GM12878 (cell line): ENCODE measurements around the gene PHLDB1. TPM values are rescaled to one million over a fixed set of nuclear protein-coding genes. Genes with fewer than 3 reads are reported as not detected.

Experiments
- ATAC-seq: fragments of 200-7000 bp; cut with Tn5 transposase; 3 replicates; pipeline ENCODE4 v1.9.1; 2020; ENCODE audit warnings: mild to moderate bottlenecking, moderate library complexity
- BruUV-seq: library from RNA; stranded (reverse); fragments of 400-500 nt; replicated peaks from 2 replicates; lab custom pipeline; 2021; lab: Mats Ljungman, UMichigan
- CTCF ChIA-PET: fragments of 300-600 bp; sonication (Branson Sonifier 250); formaldehyde crosslinking; extraction: SDS; loops from one replicate; lab custom pipeline; 2021; ENCODE audit warnings: inconsistent platforms; lab: Yijun Ruan, JAX
- POLR2A ChIA-PET: fragments of 350-600 bp; formaldehyde crosslinking; extraction: SDS; loops from one replicate; lab custom pipeline; 2021; ENCODE audit warnings: inconsistent platforms; lab: Charles Lee
- RAD21 ChIA-PET: fragments of 300-600 bp; sonication (Branson Sonifier 250); formaldehyde crosslinking; loops from one replicate; lab custom pipeline; 2023; ENCODE audit warnings: antibody characterized with exemption; ENCODE audit not compliant: unreplicated experiment; lab: Charles Lee
- SMC1A ChIA-PET: fragments of 300-600 bp; sonication (Branson Sonifier 250); formaldehyde crosslinking; loops from one replicate; lab custom pipeline; 2023; ENCODE audit not compliant: unreplicated experiment, uncharacterized antibody; lab: Charles Lee
- DNase-seq: peaks from one replicate; pipeline ENCODE4 v3.0.0-alpha.2; 2011; ENCODE audit warnings: low read depth, low spot score
- FAIRE-seq: peaks from 3 replicates; lab custom pipeline; 2011; peaks lifted over from hg19 to GRCh38; lab: Jason Lieb, UNC
- H2AFZ ChIP-seq: 2 replicates; pipeline ENCODE4 v1.6.0; 2011; ENCODE audit warnings: low read depth, low read length, control low read depth; ENCODE audit not compliant: control insufficient read depth
- H3K27ac ChIP-seq: 2 replicates; pipeline ENCODE4 v1.5.1; 2011; ENCODE audit warnings: control low read depth; ENCODE audit not compliant: control insufficient read depth, insufficient read depth
- H3K27me3 ChIP-seq, 2 experiments: replicated peaks in 1 of 2; 2 replicates each; pipeline versions ENCODE4 v1.6.0 to v1.6.1; 2011; ENCODE audit warnings: low read length in 1 of 2; ENCODE audit not compliant: control insufficient read depth in 2 of 2, insufficient read depth in 2 of 2
- H3K36me3 ChIP-seq, 2 experiments: 2 replicates each; pipeline ENCODE4 v1.5.1; 2011; ENCODE audit warnings: low read length in 1 of 2; ENCODE audit not compliant: control insufficient read depth in 2 of 2, insufficient read depth in 2 of 2
- H3K4me1 ChIP-seq: 2 replicates; pipeline ENCODE4 v1.6.1; 2011; ENCODE audit warnings: mild to moderate bottlenecking, low read length, moderate library complexity, mixed read lengths; ENCODE audit not compliant: control insufficient read depth, insufficient read depth
- H3K4me2 ChIP-seq: 2 replicates; pipeline ENCODE4 v1.6.0; 2011; ENCODE audit warnings: control low read depth; ENCODE audit not compliant: control insufficient read depth, insufficient read depth
- H3K4me3 ChIP-seq: fragments of 200-600 bp; sonication (generic); 2 replicates; pipeline ENCODE4 v1.5.1; 2016
- H3K79me2 ChIP-seq: 2 replicates; pipeline ENCODE4 v1.6.0; 2011; ENCODE audit warnings: low read length; ENCODE audit not compliant: control insufficient read depth, insufficient read depth
- H3K9ac ChIP-seq: 2 replicates; pipeline ENCODE4 v1.8.0; 2011; ENCODE audit warnings: low read length, control low read depth, mixed read lengths; ENCODE audit not compliant: control insufficient read depth, insufficient read depth
- H3K9me3 ChIP-seq: replicated peaks from 3 replicates; pipeline ENCODE4 v1.5.1; 2011; ENCODE audit warnings: mild to moderate bottlenecking, low read length; ENCODE audit not compliant: control insufficient read depth, insufficient read depth
- H4K20me1 ChIP-seq: 2 replicates; pipeline ENCODE4 v1.6.0; 2011; ENCODE audit not compliant: control insufficient read depth, insufficient read depth
- ATF2 ChIP-seq: IDR thresholded peaks from 2 replicates; pipeline ENCODE4 v1.6.1; 2012; ENCODE audit warnings: low read length, inconsistent platforms
- BHLHE40 ChIP-seq, 2 experiments: fragments of 450-650 bp in 1 of 2; IDR thresholded peaks; 2 replicates each; pipeline ENCODE4 v1.6.1; 2011 to 2017; ENCODE audit warnings: low read depth in 2 of 2, borderline replicate concordance in 1 of 2, improper control_type of control experiment in 1 of 2, low read length in 1 of 2, mild to moderate bottlenecking in 1 of 2
- CHD4 ChIP-seq: fragments of 200-600 bp; sonication (generic); IDR thresholded peaks from 2 replicates; pipeline ENCODE4 v1.6.1; 2016; ENCODE audit warnings: mild to moderate bottlenecking
- HSF1 ChIP-seq: fragments of 150-350 bp; IDR thresholded peaks from 2 replicates; pipeline ENCODE4 v1.6.1; 2014; ENCODE audit warnings: mild to moderate bottlenecking, low read depth, low read length
- IKZF1 ChIP-seq: fragments of 450-650 bp; conservative IDR thresholded peaks from 2 replicates; pipeline ENCODE4 v1.6.1; 2017; ENCODE audit warnings: antibody characterized with exemption, mild to moderate bottlenecking
- LARP7 ChIP-seq: fragments of 450-650 bp; IDR thresholded peaks from 2 replicates; pipeline ENCODE4 v1.6.1; 2017; ENCODE audit warnings: mild to moderate bottlenecking
- NFYA ChIP-seq: IDR thresholded peaks from 2 replicates; pipeline ENCODE4 v1.6.1; 2011; ENCODE audit warnings: low read depth, mild to moderate bottlenecking, low read length, improper control_type of control experiment, borderline replicate concordance
- SKIL ChIP-seq: fragments of 450-650 bp; IDR thresholded peaks from 2 replicates; pipeline ENCODE4 v1.6.1; 2017; ENCODE audit warnings: mild to moderate bottlenecking, low read depth, inconsistent platforms; ENCODE audit not compliant: poor library complexity, severe bottlenecking
- SMAD5 ChIP-seq: IDR thresholded peaks from 2 replicates; pipeline ENCODE4 v1.6.1; 2016; ENCODE audit warnings: antibody characterized with exemption, low read depth
- TARDBP ChIP-seq: IDR thresholded peaks from 2 replicates; pipeline ENCODE4 v1.6.1; 2016; ENCODE audit warnings: borderline replicate concordance
- ZNF274 ChIP-seq: IDR thresholded peaks from one replicate; pipeline ENCODE4 v1.8.0; 2011; ENCODE audit not compliant: insufficient read length, insufficient read depth
- ZZZ3 ChIP-seq: IDR thresholded peaks from 2 replicates; pipeline ENCODE4 v1.6.1; 2011; ENCODE audit warnings: low read depth; ENCODE audit not compliant: control insufficient read depth, insufficient read length
- WGBS: methylation state at CpG from one replicate; pipeline ENCODE4 v1.1.6; 2016; ENCODE audit warnings: low lambda C conversion rate; ENCODE audit not compliant: insufficient replicate concordance, insufficient coverage; ENCODE audit errors: missing lambda C conversion rate; 5-methylcytosine and 5-hydroxymethylcytosine counted together
- in situ Hi-C: fragments of 300-500 bp; cut with MboI; formaldehyde crosslinking; loops from 9 replicates; pipeline ENCODE4 v1.14.3; 2018; ENCODE audit warnings: mixed read lengths
- intact Hi-C: fragments of 100-400 bp; cut with micrococcal nuclease; formaldehyde crosslinking; loops from one replicate; pipeline ENCODE4 v1.14.2; 2022; ENCODE audit not compliant: unreplicated experiment
- polyA plus RNA-seq, 11 experiments: library from polyadenylated mRNA; depleted of rRNA in 4 of 11; unstranded in 6 of 11; stranded (reverse) in 5 of 11; fragments of >200 nt; fragmentation: Nextera tagmentation in 4 of 11; fragmentation: Illumina TruSeq in 1 of 11; extraction: Ambion mirVana in 4 of 11; extraction: Trizol in 1 of 11; gene quantifications; 1 replicate in 1 of 11; 2 replicates in 10 of 11; pipeline versions ENCODE4 v1.2.1 to v1.2.3, GENCODE V29; 2011 to 2016; ENCODE audit warnings: inconsistent platforms in 2 of 11, missing spikeins in 2 of 11, low read depth in 1 of 11
- total RNA-seq, 4 experiments: library from RNA; depleted of rRNA in 3 of 4; stranded (reverse); fragments of >200 nt in 3 of 4; fragmentation: Illumina TruSeq in 1 of 4; extraction: Trizol in 1 of 4; gene quantifications; 2 replicates each; pipeline versions ENCODE4 v1.2.1 to v1.2.3, GENCODE V29; 2013 to 2021
- TF ChIP-seq, protein P1 (sequence below): fragments of 450-650 bp; IDR thresholded peaks from 2 replicates; pipeline ENCODE4 v1.6.1; 2014; ENCODE audit warnings: mild to moderate bottlenecking
- TF ChIP-seq, protein P2 (sequence below): IDR thresholded peaks from 2 replicates; pipeline ENCODE4 v1.6.1; 2011; ENCODE audit warnings: borderline replicate concordance, low read depth, mild to moderate bottlenecking, moderate library complexity, low read length; ENCODE audit not compliant: insufficient read depth, poor library complexity, severe bottlenecking

PHLDB1 gene
- total and polyA plus RNA-seq, 10 of the 15 experiments (the other 5 are each of a cell fraction or from before 2014, with no cell fraction given), result 0.03 to 0.26 (median 0.18) TPM; not detected in 4

DNA sequence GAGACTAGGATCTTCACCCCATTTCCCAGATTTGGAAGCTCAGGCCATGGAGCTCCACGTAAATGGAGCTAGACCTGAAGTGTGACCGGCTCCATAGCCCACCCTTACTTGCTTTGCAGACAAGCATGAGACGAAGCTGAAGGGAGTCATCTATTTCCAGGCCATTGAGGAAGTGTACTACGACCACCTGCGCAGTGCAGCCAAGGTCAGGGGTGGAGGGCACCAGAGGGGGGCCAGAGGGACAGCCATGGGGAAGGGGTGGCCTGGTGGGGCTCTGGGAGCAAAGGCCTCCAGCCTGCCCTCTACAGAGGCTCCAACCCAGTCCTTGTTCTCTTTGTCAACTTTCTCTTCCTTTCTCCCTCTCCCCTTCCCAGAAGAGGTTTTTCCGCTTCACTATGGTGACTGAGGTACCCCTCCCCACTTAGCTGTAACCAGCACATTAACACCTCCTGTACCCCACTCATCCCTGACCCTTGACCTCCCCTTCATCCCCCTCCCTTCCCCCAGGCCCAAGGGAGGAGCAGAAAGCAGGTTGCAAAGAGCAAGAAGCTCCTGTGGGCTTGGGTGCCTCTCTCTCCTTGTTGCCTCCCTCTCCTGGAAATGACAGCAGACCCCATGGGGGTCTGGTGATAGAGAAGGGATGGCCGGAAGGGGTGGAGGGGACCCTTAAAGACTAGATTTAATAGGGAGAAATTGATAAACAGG lies 48.2 kb downstream of the PHLDB1 start:
- H3K9ac ChIP-seq, result no peak overlapping the region
- DNase-seq (no peak), ATAC-seq (no peak), FAIRE-seq (no peak)
- H3K4me3 ChIP-seq, result no peak overlapping the region
- H3K27ac ChIP-seq, result no peak overlapping the region
- intact Hi-C loops, result no loop called here
- no peaks in the 10 kb centered on the region for H3K9me3 ChIP-seq
- no peak overlapping the region for H2AFZ ChIP-seq
- POLR2A ChIA-PET, result no interaction called here
- SMC1A ChIA-PET, result no interaction called here
- TF ChIP-seq, protein P1, sequence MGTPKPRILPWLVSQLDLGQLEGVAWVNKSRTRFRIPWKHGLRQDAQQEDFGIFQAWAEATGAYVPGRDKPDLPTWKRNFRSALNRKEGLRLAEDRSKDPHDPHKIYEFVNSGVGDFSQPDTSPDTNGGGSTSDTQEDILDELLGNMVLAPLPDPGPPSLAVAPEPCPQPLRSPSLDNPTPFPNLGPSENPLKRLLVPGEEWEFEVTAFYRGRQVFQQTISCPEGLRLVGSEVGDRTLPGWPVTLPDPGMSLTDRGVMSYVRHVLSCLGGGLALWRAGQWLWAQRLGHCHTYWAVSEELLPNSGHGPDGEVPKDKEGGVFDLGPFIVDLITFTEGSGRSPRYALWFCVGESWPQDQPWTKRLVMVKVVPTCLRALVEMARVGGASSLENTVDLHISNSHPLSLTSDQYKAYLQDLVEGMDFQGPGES, result no peak
- TF ChIP-seq SKIL (no peak), NFYA (no peak), CHD4 (no peak), IKZF1 (no peak), LARP7 (no peak), TARDBP (no peak), HSF1 (no peak), BHLHE40 (IDR thresholded peaks at IDR 0.05; ENCODE audit: borderline replicate concordance in 1 of 2, low read depth in 2 of 2, low read length in 1 of 2) (no peak), SMAD5 (no peak), ZZZ3 (no peak), ATF2 (no peak), ZNF274 (no peak)
- TF ChIP-seq, protein P2, sequence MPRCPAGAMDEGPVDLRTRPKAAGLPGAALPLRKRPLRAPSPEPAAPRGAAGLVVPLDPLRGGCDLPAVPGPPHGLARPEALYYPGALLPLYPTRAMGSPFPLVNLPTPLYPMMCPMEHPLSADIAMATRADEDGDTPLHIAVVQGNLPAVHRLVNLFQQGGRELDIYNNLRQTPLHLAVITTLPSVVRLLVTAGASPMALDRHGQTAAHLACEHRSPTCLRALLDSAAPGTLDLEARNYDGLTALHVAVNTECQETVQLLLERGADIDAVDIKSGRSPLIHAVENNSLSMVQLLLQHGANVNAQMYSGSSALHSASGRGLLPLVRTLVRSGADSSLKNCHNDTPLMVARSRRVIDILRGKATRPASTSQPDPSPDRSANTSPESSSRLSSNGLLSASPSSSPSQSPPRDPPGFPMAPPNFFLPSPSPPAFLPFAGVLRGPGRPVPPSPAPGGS, result no peak
- H3K79me2 ChIP-seq, result no peaks in the 10 kb centered on the region
- RAD21 ChIA-PET, result no interaction called here
- H3K27me3 ChIP-seq, result peaks cover 2 to 5% of the 10 kb centered on the region in 2 experiments; a peak in 3 of 4 replicates
- BruUV-seq, result no TSS peak
- in situ Hi-C loops, result no loop called here
- no peak overlapping the region for H3K4me2 ChIP-seq
- WGBS, result 39% methylated on average over 7 of the region's 7 CpGs
- no peaks in the 10 kb centered on the region for H3K4me1 ChIP-seq
- no peaks in the 10 kb centered on the region for H4K20me1 ChIP-seq
- no peaks in the 10 kb centered on the region for H3K36me3 ChIP-seq
- CTCF ChIA-PET, result interaction anchor here (1.4 kb wide), 1 partner anchor 8 kb away, joined by 5 read pairs; no protein-coding TSS in a partner anchor
